Upper lobe of left lung (tissue), 6 donors: ENCODE measurements around the gene UBE3D. TPM values are rescaled to one million over a fixed set of nuclear protein-coding genes. Genes with fewer than 3 reads are reported as not detected.

Source experiments
- ATAC-seq, 2 donors: fragments of 200-7000 bp; cut with Tn5 transposase; one replicate each; pipeline ENCODE4 v1.9.1; 2022; ENCODE audit warnings: mild to moderate bottlenecking in 2 of 2, moderate library complexity in 2 of 2; ENCODE audit not compliant: low FRiP score in 2 of 2
- DNase-seq, 2 donors: peaks; one replicate each; pipeline ENCODE4 v3.0.0-alpha.2; 2019 to 2020
- H3K27ac ChIP-seq, 4 donors: fragments of 200-600 bp; sonication (generic); one replicate each; pipeline ENCODE4 v1.5.1; 2016 to 2019
- H3K27me3 ChIP-seq, 4 donors: fragments of 200-600 bp; sonication (generic); one replicate each; pipeline ENCODE4 v1.5.1; 2017 to 2019
- H3K36me3 ChIP-seq, 4 donors: fragments of 200-600 bp; sonication (generic); one replicate each; pipeline ENCODE4 v1.5.1; 2016 to 2019
- H3K4me1 ChIP-seq, 4 donors: fragments of 200-600 bp; sonication (generic); one replicate each; pipeline ENCODE4 v1.5.1; 2018 to 2019
- H3K4me3 ChIP-seq, 4 donors: fragments of 200-600 bp; sonication (generic); one replicate each; pipeline ENCODE4 v1.5.1; 2017 to 2019; ENCODE audit warnings: mild to moderate bottlenecking in 2 of 4, moderate library complexity in 1 of 4
- H3K9me3 ChIP-seq, 4 donors: fragments of 200-600 bp; sonication (generic); one replicate each; pipeline ENCODE4 v1.5.1; 2018 to 2019
- CTCF ChIP-seq, 6 experiments: fragments of 450-650 bp in 4 of 6; fragments of 200-600 bp in 2 of 6; sonication (generic) in 2 of 6; IDR thresholded peaks; one replicate each; pipeline ENCODE4 v1.5.1; 2016 to 2019; ENCODE audit warnings: antibody characterized with exemption in 6 of 6
- EP300 ChIP-seq, 4 donors: sonication (generic); formaldehyde crosslinking; IDR thresholded peaks; one replicate each; pipeline ENCODE4 v1.5.1; 2017; ENCODE audit warnings: antibody characterized with exemption in 4 of 4, control low read depth in 2 of 4
- POLR2A ChIP-seq, 4 donors: fragments of 450-650 bp; IDR thresholded peaks; one replicate each; pipeline ENCODE4 v1.5.1; 2016 to 2017; ENCODE audit warnings: antibody characterized with exemption in 4 of 4, mild to moderate bottlenecking in 2 of 4
- POLR2AphosphoS5 ChIP-seq, 2 donors: sonication (generic); formaldehyde crosslinking; IDR thresholded peaks; one replicate each; pipeline ENCODE4 v1.5.1; 2017; ENCODE audit warnings: antibody characterized with exemption in 2 of 2
- WGBS, 2 donors: methylation state at CpG; one replicate each; pipeline ENCODE4 v1.1.5; 2017 to 2018; 5-methylcytosine and 5-hydroxymethylcytosine counted together
- total RNA-seq, 6 donors: library from RNA; depleted of rRNA in 4 of 6; stranded (reverse); fragments of >200 nt in 4 of 6; gene quantifications; one replicate each; pipeline versions ENCODE4 v1.1.0 to v1.2.1, GENCODE V29; 2016 to 2021
- donor health status: DM: no; HTN: no; CAD: no; lungs with moderate emphysema.
- donor health status: DM: no; HTN: yes; CAD: no; lungs with severe emphysema.

Gene UBE3D
- total RNA-seq, 6 donors from 2014 or later = 4.0 to 20.7 (median 8.7) TPM

GRCh38 chr6:82872185-82872584 lies 193.5 kb downstream of the UBE3D start:
- ATAC-seq = no peak
- no peak overlapping the region for H3K27ac ChIP-seq
- no peak for TF ChIP-seq POLR2A (IDR thresholded peaks at IDR 0.05)
- no peak for TF ChIP-seq POLR2AphosphoS5 (IDR thresholded peaks at IDR 0.05)
- no peak for TF ChIP-seq EP300 (IDR thresholded peaks at IDR 0.05)
- TF ChIP-seq CTCF (IDR thresholded peaks at IDR 0.05) = no peak
- no peaks in the 10 kb centered on the region for H3K4me1 ChIP-seq
- 85 to 96% methylated on average over 1 of the region's 1 CpG for WGBS, 2 donors
- DNase-seq = no peak
- H3K4me3 ChIP-seq = no peak overlapping the region
- no peaks in the 10 kb centered on the region for H3K27me3 ChIP-seq
- H3K36me3 ChIP-seq = no peaks in the 10 kb centered on the region
- no peaks in the 10 kb centered on the region for H3K9me3 ChIP-seq

- no peak for TF ChIP-seq EP300 (IDR thresholded peaks at IDR 0.05)
- TF ChIP-seq POLR2A (IDR thresholded peaks at IDR 0.05) = no peak
- TF ChIP-seq POLR2AphosphoS5 (IDR thresholded peaks at IDR 0.05) = no peak
- no peak for TF ChIP-seq CTCF (IDR thresholded peaks at IDR 0.05)
- no peak overlapping the region for H3K4me3 ChIP-seq
- H3K27ac ChIP-seq = no peak overlapping the region
- no peaks in the 10 kb centered on the region for H3K36me3 ChIP-seq
- WGBS, 2 donors = 82 to 91% methylated on average over 2 of the region's 2 CpGs
- no peaks in the 10 kb centered on the region for H3K27me3 ChIP-seq
- ATAC-seq (no peak), DNase-seq (no peak)
- H3K9me3 ChIP-seq = no peaks in the 10 kb centered on the region
- no peaks in the 10 kb centered on the region for H3K4me1 ChIP-seq
These were observed 195.0 kb downstream of the UBE3D start for GRCh38 chr6:82870582-82871172.

GRCh38 chr6:82869493-82869892 lies 196.1 kb downstream of the UBE3D start:
- Histone ChIP-seq H3K27ac (no peak overlapping the region), H3K27me3 (no peaks in the 10 kb centered on the region), H3K4me1 (no peaks in the 10 kb centered on the region), H3K36me3 (no peaks in the 10 kb centered on the region), H3K4me3 (no peak overlapping the region), H3K9me3 (no peaks in the 10 kb centered on the region)
- TF ChIP-seq POLR2A (IDR thresholded peaks at IDR 0.05) = no peak
- no peak for TF ChIP-seq EP300 (IDR thresholded peaks at IDR 0.05)
- TF ChIP-seq POLR2AphosphoS5 (IDR thresholded peaks at IDR 0.05) = no peak
- no peak for ATAC-seq
- DNase-seq = no peak

- no peaks in the 10 kb centered on the region for H3K27me3 ChIP-seq
- H3K27ac ChIP-seq = no peak overlapping the region
- 77 to 84% methylated on average over 3 of the region's 3 CpGs for WGBS, 2 donors
- TF ChIP-seq EP300 (IDR thresholded peaks at IDR 0.05) = no peak
- no peak for TF ChIP-seq CTCF (IDR thresholded peaks at IDR 0.05)
- TF ChIP-seq POLR2AphosphoS5 (IDR thresholded peaks at IDR 0.05) = no peak
- H3K9me3 ChIP-seq = no peaks in the 10 kb centered on the region
- no peak for DNase-seq
- H3K4me3 ChIP-seq = no peak overlapping the region
- ATAC-seq = no peak
- H3K4me1 ChIP-seq = no peaks in the 10 kb centered on the region
- no peaks in the 10 kb centered on the region for H3K36me3 ChIP-seq
These were observed 197.7 kb downstream of the UBE3D start for GRCh38 chr6:82867946-82868345.

GRCh38 chr6:82866446-82866845 lies 199.2 kb downstream of the UBE3D start:
- H3K4me3 ChIP-seq = no peak overlapping the region
- 57 to 67% methylated on average over 3 of the region's 3 CpGs for WGBS, 2 donors

More at GRCh38 chr6:82866446-82866845, 199.2 kb downstream of the UBE3D start:
- TF ChIP-seq POLR2A (IDR thresholded peaks at IDR 0.05) (no peak), EP300 (IDR thresholded peaks at IDR 0.05) (no peak), POLR2AphosphoS5 (IDR thresholded peaks at IDR 0.05) (no peak), CTCF (IDR thresholded peaks at IDR 0.05) (no peak)
- no peak overlapping the region for H3K27ac ChIP-seq
- H3K27me3 ChIP-seq = no peaks in the 10 kb centered on the region
- DNase-seq = no peak
- H3K36me3 ChIP-seq = no peaks in the 10 kb centered on the region
- H3K4me1 ChIP-seq = no peaks in the 10 kb centered on the region
- H3K9me3 ChIP-seq = no peaks in the 10 kb centered on the region
- ATAC-seq = no peak
